ENCODE measurements around the gene CDKN1A.

GRCh38 chr6:36718560-36718959 is 40.0 kb downstream of the CDKN1A start:
- TF ChIP-seq EP300 (IDR thresholded peaks at IDR 0.05) (no peak), CTCF (IDR thresholded peaks at IDR 0.05) (no peak), POLR2A (IDR thresholded peaks at IDR 0.05) (no peak), POLR2AphosphoS5 (IDR thresholded peaks at IDR 0.05) (no peak)
